Vagina (tissue), 2 donors: ENCODE measurements around the gene PLK3. TPM values are rescaled to one million over a fixed set of nuclear protein-coding genes. Genes with fewer than 3 reads are reported as not detected.
"Not testable (repeated sequence)": the region's sequence is repeated elsewhere in the genome, so short reads cannot be mapped to it uniquely, and the experiment has no call there.

Source experiments
- DNase-seq, 2 donors: peaks; one replicate each; pipeline ENCODE4 v3.0.0-alpha.2; 2017; ENCODE audit errors: extremely low spot score in 2 of 2
- H3K27ac ChIP-seq: fragments of 200-600 bp; sonication (generic); one replicate; pipeline ENCODE4 v1.5.1; 2019
- H3K27me3 ChIP-seq: fragments of 200-600 bp; sonication (generic); one replicate; pipeline ENCODE4 v1.5.1; 2019
- H3K36me3 ChIP-seq, 2 donors: fragments of 200-600 bp; sonication (generic); one replicate each; pipeline ENCODE4 v1.5.1; 2017 to 2019
- H3K4me1 ChIP-seq: fragments of 200-600 bp; sonication (generic); one replicate; pipeline ENCODE4 v1.5.1; 2019
- H3K4me3 ChIP-seq, 2 donors: fragments of 200-600 bp; sonication (generic); 1 replicate in 1 of 2; 2 replicates in 1 of 2; pipeline ENCODE4 v1.5.1; 2016 to 2019
- H3K9me3 ChIP-seq: fragments of 200-600 bp; sonication (generic); one replicate; pipeline ENCODE4 v1.5.1; 2019
- CTCF ChIP-seq, 3 experiments: fragments of 450-650 bp in 2 of 3; fragments of 200-600 bp in 1 of 3; sonication (generic) in 1 of 3; IDR thresholded peaks; one replicate each; pipeline ENCODE4 v1.5.1; 2017 to 2019; ENCODE audit warnings: antibody characterized with exemption in 3 of 3, mild to moderate bottlenecking in 2 of 3, moderate library complexity in 2 of 3
- POLR2A ChIP-seq, 2 donors: fragments of 450-650 bp; IDR thresholded peaks; one replicate each; pipeline ENCODE4 v1.6.1; 2017; ENCODE audit warnings: antibody characterized with exemption in 2 of 2, mild to moderate bottlenecking in 2 of 2, moderate library complexity in 2 of 2
- POLR2AphosphoS5 ChIP-seq, 2 donors: sonication (generic); formaldehyde crosslinking; IDR thresholded peaks; one replicate each; pipeline ENCODE4 v1.9.0; 2017; ENCODE audit warnings: antibody characterized with exemption in 2 of 2, mild to moderate bottlenecking in 2 of 2, low read depth in 1 of 2; ENCODE audit not compliant: insufficient read depth in 1 of 2
- intact Hi-C: fragments of 100-400 bp; cut with DNase I; formaldehyde crosslinking; loops from one replicate; pipeline ENCODE4 v1.15.1; 2023
- total RNA-seq: library from RNA; depleted of rRNA; stranded (reverse); fragments of >200 nt; gene quantifications from one replicate; pipeline ENCODE4 v1.2.3, GENCODE V29; 2016

PLK3 gene
- total RNA-seq, 1 donor from 2014 or later: 77.6 TPM

- peaks cover 93% of the 10 kb centered on the region for H3K4me1 ChIP-seq
- intact Hi-C loops: no loop called here
- DNase-seq: no peak
Observed at GRCh38 chr1:44810101-44810761, 10.1 kb downstream of the PLK3 start.

DNA sequence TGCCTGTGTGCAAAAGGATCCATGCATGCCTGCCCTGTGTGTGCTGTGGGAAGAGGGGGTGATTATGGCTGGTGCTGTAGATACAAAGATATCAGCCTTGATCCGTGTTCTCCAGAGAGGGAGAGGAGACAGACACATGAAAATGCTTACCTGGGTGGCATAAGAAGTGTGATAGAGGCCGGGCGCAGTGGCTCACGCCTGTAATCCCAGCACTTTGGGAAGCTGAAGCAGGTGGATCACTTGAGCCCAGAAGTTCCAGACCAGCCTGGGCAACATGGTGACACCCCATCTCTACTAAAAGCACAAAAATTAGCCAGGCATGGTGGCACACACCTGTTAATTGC lies 10.6 kb downstream of the PLK3 start:
- H3K36me3 ChIP-seq, DNase-seq, H3K9me3 ChIP-seq, intact Hi-C loops, H3K27me3 ChIP-seq, H3K4me3 ChIP-seq: not testable (repeated sequence)
- Histone ChIP-seq H3K4me1 (peaks cover 89% of the 10 kb centered on the region), H3K27ac (peak overlapping the region; percentile 100)

More at GRCh38 chr1:44810101-44810761, 10.1 kb downstream of the PLK3 start:
- Histone ChIP-seq H3K27ac (peak overlapping the region; percentile 100), H3K4me3 (peak overlapping the region; percentile 31 to 36), H3K36me3 (peaks cover 0 to 11% of the 10 kb centered on the region in 2 donors), H3K9me3 (no peaks in the 10 kb centered on the region), H3K27me3 (no peaks in the 10 kb centered on the region)
- TF ChIP-seq POLR2AphosphoS5 (IDR thresholded peaks at IDR 0.05; ENCODE audit: insufficient read depth in 1 of 2, low read depth in 1 of 2): no peak
- TF ChIP-seq CTCF (IDR thresholded peaks at IDR 0.05): no peak
- TF ChIP-seq POLR2A (IDR thresholded peaks at IDR 0.05): no peak

- Histone ChIP-seq H3K4me3 (no peak overlapping the region), H3K36me3 (peaks cover 0 to 3% of the 10 kb centered on the region in 2 donors), H3K9me3 (no peaks in the 10 kb centered on the region), H3K27me3 (no peaks in the 10 kb centered on the region), H3K4me1 (peaks cover 84% of the 10 kb centered on the region), H3K27ac (peak overlapping the region; percentile 100)
- no peak for DNase-seq
- TF ChIP-seq POLR2AphosphoS5 (IDR thresholded peaks at IDR 0.05; ENCODE audit: insufficient read depth in 1 of 2, low read depth in 1 of 2) (no peak), POLR2A (IDR thresholded peaks at IDR 0.05) (no peak), CTCF (IDR thresholded peaks at IDR 0.05) (no peak)
- intact Hi-C loops: no loop called here
Observed at GRCh38 chr1:44811234-44811633, 11.1 kb downstream of the PLK3 start.

DNA sequence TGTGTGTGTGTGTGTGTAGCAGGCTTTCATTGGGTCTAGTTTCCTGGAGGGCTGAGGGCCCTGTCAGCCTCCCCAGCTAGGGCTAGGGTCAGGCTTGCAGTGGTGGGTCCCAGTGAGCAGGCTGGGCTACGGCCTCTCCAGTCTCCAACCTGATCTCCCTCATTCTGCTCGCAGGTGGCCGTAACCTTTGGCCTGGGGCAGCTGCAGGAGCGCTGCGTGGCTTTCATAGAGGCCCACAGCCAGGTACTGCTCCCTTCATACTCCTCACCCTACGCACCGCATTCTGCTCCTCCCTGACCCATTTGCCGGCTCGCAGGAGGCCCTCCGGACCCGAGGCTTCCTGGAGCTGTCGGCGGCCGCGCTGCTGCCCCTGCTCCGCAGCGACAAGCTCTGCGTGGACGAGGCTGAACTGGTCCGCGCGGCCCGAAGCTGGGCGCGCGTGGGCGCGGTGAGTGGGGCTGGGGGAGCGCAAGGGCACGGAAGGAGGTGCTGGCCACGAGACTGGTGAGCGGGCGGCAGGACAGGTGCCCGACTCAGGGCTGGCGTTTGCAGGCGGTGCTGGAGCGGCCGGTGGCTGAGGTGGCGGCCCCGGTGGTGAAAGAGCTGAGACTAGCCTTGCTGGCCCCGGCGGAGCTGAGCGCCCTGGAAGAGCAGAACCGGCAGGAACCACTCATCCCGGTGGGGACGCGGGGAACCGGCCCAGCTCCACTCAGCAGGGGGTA lies 12.8 kb downstream of the PLK3 start:
- H3K9me3 ChIP-seq: no peaks in the 10 kb centered on the region
- intact Hi-C loops: no loop called here
- no peak for TF ChIP-seq POLR2A (IDR thresholded peaks at IDR 0.05)
- TF ChIP-seq CTCF (IDR thresholded peaks at IDR 0.05): no peak
- TF ChIP-seq POLR2AphosphoS5 (IDR thresholded peaks at IDR 0.05; ENCODE audit: insufficient read depth in 1 of 2, low read depth in 1 of 2): no peak
- peak in 1 of 2 donors; percentile 85 for DNase-seq
- H3K4me1 ChIP-seq: peaks cover 67% of the 10 kb centered on the region
- H3K4me3 ChIP-seq: peak overlapping the region; percentile 47 to 67
- H3K27me3 ChIP-seq: no peaks in the 10 kb centered on the region
- H3K27ac ChIP-seq: peak overlapping the region; percentile 100
- no peaks in the 10 kb centered on the region for H3K36me3 ChIP-seq

DNA sequence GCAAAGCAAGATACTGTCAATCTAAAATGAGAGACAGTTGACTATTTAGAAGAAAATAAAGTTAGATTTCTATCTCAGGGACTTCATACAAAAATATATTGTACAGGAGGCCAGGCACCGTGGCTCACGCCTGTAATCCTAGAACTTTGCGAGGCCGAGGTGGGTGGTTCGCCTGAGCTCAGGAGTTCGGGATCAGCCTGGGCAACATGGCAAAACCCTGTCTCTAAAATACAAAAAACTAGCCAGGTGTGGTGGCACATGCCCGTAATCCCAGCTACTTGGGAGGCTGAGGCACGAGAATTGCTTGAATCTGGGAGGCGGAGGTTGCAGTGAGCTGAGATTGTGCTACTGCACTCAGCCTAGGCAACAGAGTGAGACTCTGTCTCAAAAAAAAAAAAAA lies 15.7 kb downstream of the PLK3 start:
- H3K4me3 ChIP-seq, intact Hi-C loops, H3K36me3 ChIP-seq, H3K9me3 ChIP-seq, H3K27ac ChIP-seq, H3K27me3 ChIP-seq, DNase-seq: not testable (repeated sequence)
- peaks cover 55% of the 10 kb centered on the region for H3K4me1 ChIP-seq

- no peaks in the 10 kb centered on the region for H3K27me3 ChIP-seq
- H3K36me3 ChIP-seq: no peaks in the 10 kb centered on the region
- intact Hi-C loops: no loop called here
- peaks cover 46% of the 10 kb centered on the region for H3K4me1 ChIP-seq
- no peaks in the 10 kb centered on the region for H3K9me3 ChIP-seq
- H3K4me3 ChIP-seq: no peak overlapping the region
- no peak for DNase-seq
- TF ChIP-seq CTCF (IDR thresholded peaks at IDR 0.05) (no peak), POLR2AphosphoS5 (IDR thresholded peaks at IDR 0.05; ENCODE audit: insufficient read depth in 1 of 2, low read depth in 1 of 2) (peak in 1 of 2 donors; percentile 23), POLR2A (IDR thresholded peaks at IDR 0.05) (no peak)
- H3K27ac ChIP-seq: peak overlapping the region; percentile 16
Observed at GRCh38 chr1:44817307-44817706, 17.1 kb downstream of the PLK3 start.
